ENCODE measurements around the gene SMIM14.
"Not testable (repeated sequence)": the region's sequence is repeated elsewhere in the genome, so short reads cannot be mapped to it uniquely, and the experiment has no call there.

SMIM14 gene

GRCh38 chr4:39635023-39635422, 3.6 kb downstream of the SMIM14 start:
- Mint-ChIP-seq H3K9me3 (no peaks in the 10 kb centered on the region), H3K36me3 (peaks cover 4% of the 10 kb centered on the region), H3K4me3 (peak overlapping the region; percentile 67), H3K27ac (peak overlapping the region; percentile 93), H3K27me3 (no peaks in the 10 kb centered on the region), H3K4me1 (peaks cover 32% of the 10 kb centered on the region)
- no peak for ATAC-seq (ENCODE audit: low read depth)
- DNase-seq (ENCODE audit: low spot score in 2 of 2): no peak

- ATAC-seq (ENCODE audit: low read depth) (peak; percentile 85), DNase-seq (ENCODE audit: low spot score in 2 of 2) (peak in 1 of 2 donors; percentile 36)
- peak overlapping the region; percentile 35 for H3K4me3 Mint-ChIP-seq
- no peaks in the 10 kb centered on the region for H3K27me3 Mint-ChIP-seq
- peaks cover 44% of the 10 kb centered on the region for H3K4me1 Mint-ChIP-seq
- H3K36me3 Mint-ChIP-seq: peaks cover 6% of the 10 kb centered on the region
- peak overlapping the region; percentile 96 for H3K27ac Mint-ChIP-seq
- H3K9me3 Mint-ChIP-seq: no peaks in the 10 kb centered on the region
Observed at GRCh38 chr4:39631700-39632079, 7.0 kb downstream of the SMIM14 start.

- no peak for DNase-seq (ENCODE audit: low spot score in 2 of 2)
- Mint-ChIP-seq H3K36me3 (peaks cover 2% of the 10 kb centered on the region), H3K27me3 (no peaks in the 10 kb centered on the region), H3K9me3 (no peaks in the 10 kb centered on the region), H3K4me1 (peaks cover 43% of the 10 kb centered on the region), H3K27ac (peak overlapping the region; percentile 89), H3K4me3 (peak overlapping the region; percentile 75)
- no peak for ATAC-seq (ENCODE audit: low read depth)
Observed at GRCh38 chr4:39627413-39627812, 11.3 kb downstream of the SMIM14 start.

GRCh38 chr4:39626913-39627312, 11.8 kb downstream of the SMIM14 start:
- DNase-seq (ENCODE audit: low spot score in 2 of 2): no peak
- H3K36me3 Mint-ChIP-seq: peaks cover 2% of the 10 kb centered on the region
- peaks cover 39% of the 10 kb centered on the region for H3K4me1 Mint-ChIP-seq
- no peak for ATAC-seq (ENCODE audit: low read depth)
- peak overlapping the region; percentile 89 for H3K27ac Mint-ChIP-seq
- H3K4me3 Mint-ChIP-seq: peak overlapping the region; percentile 75
- H3K27me3 Mint-ChIP-seq: no peaks in the 10 kb centered on the region
- H3K9me3 Mint-ChIP-seq: no peaks in the 10 kb centered on the region

GRCh38 chr4:39626261-39626660, 12.4 kb downstream of the SMIM14 start:
- Mint-ChIP-seq H3K4me1 (peaks cover 39% of the 10 kb centered on the region), H3K27ac (peak overlapping the region; percentile 89), H3K36me3 (peaks cover 2% of the 10 kb centered on the region), H3K9me3 (no peaks in the 10 kb centered on the region), H3K4me3 (peak overlapping the region; percentile 76), H3K27me3 (no peaks in the 10 kb centered on the region)
- DNase-seq (ENCODE audit: low spot score in 2 of 2) (peak in 1 of 2 donors; percentile 66), ATAC-seq (ENCODE audit: low read depth) (peak; percentile 95)

- H3K27ac Mint-ChIP-seq: no peak overlapping the region
- peaks cover 32% of the 10 kb centered on the region for H3K4me1 Mint-ChIP-seq
- ATAC-seq (ENCODE audit: low read depth): no peak
- no peak overlapping the region for H3K4me3 Mint-ChIP-seq
- H3K9me3 Mint-ChIP-seq: no peaks in the 10 kb centered on the region
- no peaks in the 10 kb centered on the region for H3K36me3 Mint-ChIP-seq
- no peaks in the 10 kb centered on the region for H3K27me3 Mint-ChIP-seq
- no peak for DNase-seq (ENCODE audit: low spot score in 2 of 2)
Observed at GRCh38 chr4:39621582-39621981, 17.1 kb downstream of the SMIM14 start.

GRCh38 chr4:39620551-39621313, 17.9 kb downstream of the SMIM14 start:
- Mint-ChIP-seq H3K27me3 (no peaks in the 10 kb centered on the region), H3K4me3 (no peak overlapping the region), H3K9me3 (no peaks in the 10 kb centered on the region), H3K27ac (no peak overlapping the region), H3K36me3 (no peaks in the 10 kb centered on the region), H3K4me1 (peaks cover 27% of the 10 kb centered on the region)
- ATAC-seq (ENCODE audit: low read depth): no peak
- DNase-seq (ENCODE audit: low spot score in 2 of 2): no peak

GRCh38 chr4:39617534-39617933, 21.1 kb downstream of the SMIM14 start:
- peak overlapping the region; percentile 81 for H3K27ac Mint-ChIP-seq
- no peak for DNase-seq (ENCODE audit: low spot score in 2 of 2)
- H3K9me3 Mint-ChIP-seq: no peaks in the 10 kb centered on the region
- peaks cover 27% of the 10 kb centered on the region for H3K4me1 Mint-ChIP-seq
- H3K27me3 Mint-ChIP-seq: no peaks in the 10 kb centered on the region
- H3K4me3 Mint-ChIP-seq: no peak overlapping the region
- H3K36me3 Mint-ChIP-seq: no peaks in the 10 kb centered on the region
- no peak for ATAC-seq (ENCODE audit: low read depth)

GRCh38 chr4:39616651-39617050, 22.0 kb downstream of the SMIM14 start:
- Mint-ChIP-seq H3K4me1 (peaks cover 31% of the 10 kb centered on the region), H3K27ac (no peak overlapping the region), H3K27me3 (no peaks in the 10 kb centered on the region), H3K36me3 (no peaks in the 10 kb centered on the region), H3K9me3 (no peaks in the 10 kb centered on the region), H3K4me3 (no peak overlapping the region)
- no peak for ATAC-seq (ENCODE audit: low read depth)
- DNase-seq (ENCODE audit: low spot score in 2 of 2): no peak

- not testable (repeated sequence) for DNase-seq (ENCODE audit: low spot score in 2 of 2); H3K27me3 Mint-ChIP-seq; H3K4me3 Mint-ChIP-seq; H3K9me3 Mint-ChIP-seq; H3K36me3 Mint-ChIP-seq; H3K27ac Mint-ChIP-seq; ATAC-seq (ENCODE audit: low read depth)
- H3K4me1 Mint-ChIP-seq: peaks cover 31% of the 10 kb centered on the region
Observed at GRCh38 chr4:39616112-39616511, 22.6 kb downstream of the SMIM14 start.

GRCh38 chr4:39614487-39615162, 24.0 kb downstream of the SMIM14 start:
- Mint-ChIP-seq H3K27ac (peak overlapping the region; percentile 58), H3K27me3 (no peaks in the 10 kb centered on the region), H3K9me3 (no peaks in the 10 kb centered on the region), H3K4me3 (no peak overlapping the region), H3K4me1 (peaks cover 29% of the 10 kb centered on the region), H3K36me3 (peaks cover 2% of the 10 kb centered on the region)
- DNase-seq (ENCODE audit: low spot score in 2 of 2): no peak
- ATAC-seq (ENCODE audit: low read depth): no peak

GRCh38 chr4:39613093-39613656, 25.5 kb downstream of the SMIM14 start:
- DNase-seq (ENCODE audit: low spot score in 2 of 2): no peak

GRCh38 chr4:39609454-39609931, 29.2 kb downstream of the SMIM14 start:
- Mint-ChIP-seq H3K27ac (peak overlapping the region; percentile 68), H3K27me3 (no peaks in the 10 kb centered on the region), H3K36me3 (peaks cover 13% of the 10 kb centered on the region), H3K4me1 (peaks cover 30% of the 10 kb centered on the region), H3K4me3 (peak overlapping the region; percentile 81), H3K9me3 (peaks cover 2% of the 10 kb centered on the region)
- peak; percentile 84 for ATAC-seq (ENCODE audit: low read depth)
- peak in 1 of 2 donors; percentile 14 for DNase-seq (ENCODE audit: low spot score in 2 of 2)

More at GRCh38 chr4:39613093-39613656, 25.5 kb downstream of the SMIM14 start:
- H3K9me3 Mint-ChIP-seq: no peaks in the 10 kb centered on the region
- peaks cover 35% of the 10 kb centered on the region for H3K4me1 Mint-ChIP-seq
- peak overlapping the region; percentile 39 for H3K4me3 Mint-ChIP-seq
- peaks cover 2% of the 10 kb centered on the region for H3K36me3 Mint-ChIP-seq
- peak overlapping the region; percentile 85 for H3K27ac Mint-ChIP-seq
- peak; percentile 65 for ATAC-seq (ENCODE audit: low read depth)
- H3K27me3 Mint-ChIP-seq: no peaks in the 10 kb centered on the region

GRCh38 chr4:39608451-39608850, 30.2 kb downstream of the SMIM14 start:
- Mint-ChIP-seq H3K27me3 (no peaks in the 10 kb centered on the region), H3K9me3 (peaks cover 2% of the 10 kb centered on the region), H3K4me3 (no peak overlapping the region), H3K27ac (peak overlapping the region; percentile 68), H3K36me3 (peaks cover 13% of the 10 kb centered on the region), H3K4me1 (peaks cover 26% of the 10 kb centered on the region)
- ATAC-seq (ENCODE audit: low read depth) (no peak), DNase-seq (ENCODE audit: low spot score in 2 of 2) (no peak)

Data from memory B cell (primary cell).